Mononuclear cell (primary cell): ENCODE results near the gene LRRC36. TPM values are rescaled to one million over a fixed set of nuclear protein-coding genes. Genes with fewer than 3 reads are reported as not detected.

Source experiments
- H3K27me3 ChIP-seq: 2 replicates; pipeline ENCODE4 v1.6.0; 2011; ENCODE audit warnings: low read length, control low read depth; ENCODE audit not compliant: insufficient read depth
- H3K4me1 ChIP-seq: 2 replicates; pipeline ENCODE4 v1.5.1; 2011; ENCODE audit warnings: mild to moderate bottlenecking, low read length, control low read depth; ENCODE audit not compliant: insufficient read depth
- H3K4me3 ChIP-seq: 2 replicates; pipeline ENCODE4 v1.5.1; 2011; ENCODE audit warnings: mild to moderate bottlenecking, low read length, moderate library complexity
- H3K9me3 ChIP-seq: 2 replicates; pipeline ENCODE4 v1.5.1; 2011; ENCODE audit warnings: low read depth, mild to moderate bottlenecking, control low read depth, low read length
- total RNA-seq: library from RNA; depleted of rRNA; stranded (reverse); fragments of >200 nt; gene quantifications from one replicate; pipeline ENCODE4 v1.2.3, GENCODE V29; 2012

Gene LRRC36
- 0.31 TPM for total RNA-seq

- H3K4me1 ChIP-seq, result peaks cover 33% of the 10 kb centered on the region
- no peaks in the 10 kb centered on the region for H3K9me3 ChIP-seq
- H3K27me3 ChIP-seq, result peaks cover 3% of the 10 kb centered on the region
- peak within 1 kb of the TSS; percentile 25 for H3K4me3 ChIP-seq
These were observed at the start of gene LRRC36, which contains the start of gene KCTD19 for GRCh38 chr16:67326472-67327309. Gene LRRC36, plus strand, starts transcription at chr16:67326815. Its CDS starts 48 bp downstream, at chr16:67326863. Gene KCTD19, minus strand, starts transcription at chr16:67326741. Its CDS starts 34 bp downstream, at chr16:67326707.

GRCh38 chr16:67277294-67277998, 49.2 kb upstream of the LRRC36 start:
- no peaks in the 10 kb centered on the region for H3K27me3 ChIP-seq
- H3K4me1 ChIP-seq, result peaks cover 18% of the 10 kb centered on the region
- H3K4me3 ChIP-seq, result no peak overlapping the region
- no peaks in the 10 kb centered on the region for H3K9me3 ChIP-seq

GRCh38 chr16:67277999-67278772, 48.4 kb upstream of the LRRC36 start:
- peak overlapping the region; percentile 42 for H3K4me3 ChIP-seq
- peaks cover 18% of the 10 kb centered on the region for H3K4me1 ChIP-seq
- H3K27me3 ChIP-seq, result no peaks in the 10 kb centered on the region
- H3K9me3 ChIP-seq, result no peaks in the 10 kb centered on the region

GRCh38 chr16:67278773-67279295, 47.8 kb upstream of the LRRC36 start:
- H3K4me1 ChIP-seq, result peaks cover 18% of the 10 kb centered on the region
- H3K9me3 ChIP-seq, result no peaks in the 10 kb centered on the region
- H3K4me3 ChIP-seq, result peak overlapping the region; percentile 42
- H3K27me3 ChIP-seq, result no peaks in the 10 kb centered on the region

GRCh38 chr16:67279296-67280089, 47.1 kb upstream of the LRRC36 start, which contains the start of gene PLEKHG4:
Gene PLEKHG4, plus strand, starts transcription at chr16:67279532. Its CDS starts 513 bp downstream, at chr16:67280045.
- peak within 1 kb of the TSS; percentile 42 for H3K4me3 ChIP-seq

GRCh38 chr16:67280090-67281015, 46.3 kb upstream of the LRRC36 start:
- Histone ChIP-seq H3K4me3 (no peak overlapping the region), H3K9me3 (no peaks in the 10 kb centered on the region), H3K4me1 (peaks cover 18% of the 10 kb centered on the region), H3K27me3 (no peaks in the 10 kb centered on the region)

More at GRCh38 chr16:67279296-67280089, 47.1 kb upstream of the LRRC36 start, which contains the start of gene PLEKHG4:
- Histone ChIP-seq H3K27me3 (no peaks in the 10 kb centered on the region), H3K4me1 (peaks cover 18% of the 10 kb centered on the region), H3K9me3 (no peaks in the 10 kb centered on the region)

GRCh38 chr16:67281536-67282446, 44.8 kb upstream of the LRRC36 start:
- Histone ChIP-seq H3K4me1 (peaks cover 18% of the 10 kb centered on the region), H3K9me3 (no peaks in the 10 kb centered on the region), H3K4me3 (no peak overlapping the region), H3K27me3 (no peaks in the 10 kb centered on the region)

GRCh38 chr16:67282447-67282805, 44.2 kb upstream of the LRRC36 start:
- H3K4me1 ChIP-seq, result peaks cover 18% of the 10 kb centered on the region
- no peaks in the 10 kb centered on the region for H3K9me3 ChIP-seq
- no peaks in the 10 kb centered on the region for H3K27me3 ChIP-seq

GRCh38 chr16:67283039-67283825, 43.4 kb upstream of the LRRC36 start:
- Histone ChIP-seq H3K9me3 (no peaks in the 10 kb centered on the region), H3K27me3 (no peaks in the 10 kb centered on the region), H3K4me3 (no peak overlapping the region), H3K4me1 (peaks cover 12% of the 10 kb centered on the region)

More at GRCh38 chr16:67282447-67282805, 44.2 kb upstream of the LRRC36 start:
- no peak overlapping the region for H3K4me3 ChIP-seq

- Histone ChIP-seq H3K9me3 (no peaks in the 10 kb centered on the region), H3K27me3 (no peaks in the 10 kb centered on the region), H3K4me1 (peaks cover 6% of the 10 kb centered on the region), H3K4me3 (no peak overlapping the region)
These were observed 42.6 kb upstream of the LRRC36 start for GRCh38 chr16:67283826-67284555.
